IMR-90 (cell line): ENCODE data around the gene HAGHL. TPM values are rescaled to one million over a fixed set of nuclear protein-coding genes. Genes with fewer than 3 reads are reported as not detected.

Experiments
- ATAC-seq: fragments of 200-7000 bp; cut with Tn5 transposase; 2 replicates; pipeline ENCODE4 v1.9.1; 2020; ENCODE audit warnings: low read depth, mild to moderate bottlenecking, moderate library complexity
- BruUV-seq: library from RNA; stranded (reverse); fragments of 400-500 nt; replicated peaks from 2 replicates; lab custom pipeline; 2021; lab: Mats Ljungman, UMichigan
- CTCF ChIA-PET: fragments of 300-600 bp; formaldehyde crosslinking; extraction: SDS; loops from one replicate; lab custom pipeline; 2021; ENCODE audit warnings: antibody characterized with exemption; lab: Yijun Ruan, JAX
- POLR2A ChIA-PET: fragments of 300-600 bp; sonication (Branson Sonifier 250); formaldehyde crosslinking; loops from one replicate; lab custom pipeline; 2022; ENCODE audit warnings: antibody characterized with exemption; ENCODE audit not compliant: unreplicated experiment; lab: Charles Lee
- DNase-seq: peaks from one replicate; pipeline ENCODE4 v3.0.0; 2013
- H2AFZ ChIP-seq: replicated peaks from 2 replicates; pipeline ENCODE3; 2013; ENCODE audit warnings: low read length, mild to moderate bottlenecking; ENCODE audit not compliant: poor library complexity
- H2AK5ac ChIP-seq: 2 replicates; pipeline ENCODE4 v1.6.1; 2013; ENCODE audit warnings: low read depth, low read length, inconsistent platforms
- H2AK9ac ChIP-seq: replicated peaks from 2 replicates; pipeline ENCODE3; 2013; ENCODE audit warnings: mild to moderate bottlenecking, low read depth, low read length, moderate library complexity; ENCODE audit not compliant: poor library complexity
- H2BK120ac ChIP-seq: 2 replicates; pipeline ENCODE4 v1.6.1; 2013; ENCODE audit warnings: low read depth, low read length, inconsistent platforms
- H2BK15ac ChIP-seq: 3 replicates; pipeline ENCODE4 v1.6.1; 2013; ENCODE audit warnings: low read depth, low read length, inconsistent platforms
- H2BK20ac ChIP-seq: 2 replicates; pipeline ENCODE4 v1.6.1; 2013; ENCODE audit warnings: low read depth, mild to moderate bottlenecking, inconsistent platforms, low read length, moderate library complexity
- H2BK5ac ChIP-seq: 2 replicates; pipeline ENCODE4 v1.6.1; 2013; ENCODE audit warnings: mild to moderate bottlenecking, low read depth, low read length, inconsistent platforms; ENCODE audit not compliant: poor library complexity, severe bottlenecking
- H3K14ac ChIP-seq: replicated peaks from 2 replicates; pipeline ENCODE4 v1.6.1; 2013; ENCODE audit warnings: low read depth, low read length, inconsistent platforms
- H3K18ac ChIP-seq: 2 replicates; pipeline ENCODE4 v1.6.1; 2013; ENCODE audit warnings: low read depth, low read length, control low read depth
- H3K23ac ChIP-seq: 2 replicates; pipeline ENCODE4 v1.6.1; 2013; ENCODE audit warnings: low read depth, low read length, inconsistent platforms
- H3K27ac ChIP-seq: 2 replicates; pipeline ENCODE4 v1.5.1; 2013; ENCODE audit warnings: mild to moderate bottlenecking, control low read depth, low read length; ENCODE audit not compliant: insufficient read depth
- H3K27me3 ChIP-seq: 2 replicates; pipeline ENCODE4 v1.6.1; 2013; ENCODE audit warnings: low read length; ENCODE audit not compliant: control insufficient read depth, insufficient read depth
- H3K36me3 ChIP-seq: 2 replicates; pipeline ENCODE4 v1.6.1; 2013; ENCODE audit warnings: low read length, mixed read lengths; ENCODE audit not compliant: control insufficient read depth, insufficient read depth
- H3K4ac ChIP-seq: 2 replicates; pipeline ENCODE4 v1.6.1; 2013; ENCODE audit warnings: low read depth, low read length, inconsistent platforms
- H3K4me1 ChIP-seq: 2 replicates; pipeline ENCODE4 v1.6.1; 2013; ENCODE audit warnings: low read length, mixed read lengths; ENCODE audit not compliant: control insufficient read depth, insufficient read depth
- H3K4me2 ChIP-seq: 2 replicates; pipeline ENCODE4 v1.6.1; 2013; ENCODE audit warnings: low read depth, mild to moderate bottlenecking, control low read depth, low read length, moderate library complexity
- H3K4me3 ChIP-seq: 2 replicates; pipeline ENCODE4 v1.5.1; 2013; ENCODE audit warnings: low read depth, mild to moderate bottlenecking, control low read depth, low read length, moderate library complexity; ENCODE audit not compliant: insufficient read depth
- H3K56ac ChIP-seq: 2 replicates; pipeline ENCODE4 v1.6.1; 2013; ENCODE audit warnings: low read length, inconsistent platforms; ENCODE audit not compliant: insufficient read depth; ENCODE audit errors: extremely low read depth
- H3K79me1 ChIP-seq, 2 experiments: 2 replicates each; pipeline ENCODE4 v1.6.1; 2013; ENCODE audit warnings: low read length in 2 of 2, inconsistent platforms in 1 of 2, low read depth in 1 of 2
- H3K9ac ChIP-seq: 2 replicates; pipeline ENCODE4 v1.6.1; 2013; ENCODE audit warnings: low read depth, low read length, control low read depth
- H3K9me1 ChIP-seq: 2 replicates; pipeline ENCODE4 v1.6.1; 2013; ENCODE audit warnings: low read length, inconsistent platforms; ENCODE audit not compliant: insufficient read depth
- H3K9me3 ChIP-seq: 2 replicates; pipeline ENCODE4 v1.6.1; 2013; ENCODE audit warnings: low read length; ENCODE audit not compliant: control insufficient read depth, insufficient read depth
- H4K20me1 ChIP-seq: 2 replicates; pipeline ENCODE4 v1.6.1; 2013; ENCODE audit warnings: low read length, inconsistent platforms; ENCODE audit not compliant: insufficient read depth
- H4K5ac ChIP-seq: 2 replicates; pipeline ENCODE4 v1.6.1; 2013; ENCODE audit warnings: mild to moderate bottlenecking, low read depth, low read length, control low read depth
- H4K8ac ChIP-seq, 2 experiments: 2 replicates each; pipeline ENCODE4 v1.6.1; 2013; ENCODE audit warnings: low read depth in 2 of 2, low read length in 2 of 2, control low read depth in 1 of 2, inconsistent platforms in 1 of 2
- H4K91ac ChIP-seq: 2 replicates; pipeline ENCODE4 v1.6.1; 2013; ENCODE audit warnings: low read depth, low read length, inconsistent platforms; ENCODE audit not compliant: insufficient read depth
- BHLHE40 ChIP-seq: fragments of 150-350 bp; IDR thresholded peaks from 2 replicates; pipeline ENCODE4 v1.6.1; 2016; ENCODE audit warnings: mild to moderate bottlenecking, low read depth, low read length
- CHD1 ChIP-seq: IDR thresholded peaks from 2 replicates; pipeline ENCODE4 v1.6.1; 2012; ENCODE audit warnings: low read depth, low read length, improper control_type of control experiment
- FOS ChIP-seq: fragments of 150-350 bp; IDR thresholded peaks from 2 replicates; pipeline ENCODE4 v1.6.1; 2016; ENCODE audit warnings: low read depth, low read length
- MAFK ChIP-seq: IDR thresholded peaks from 2 replicates; pipeline ENCODE4 v1.6.1; 2012; ENCODE audit warnings: low read depth, low read length, improper control_type of control experiment
- MAZ ChIP-seq: IDR thresholded peaks from 2 replicates; pipeline ENCODE4 v1.6.1; 2012; ENCODE audit warnings: low read depth, mild to moderate bottlenecking, low read length, improper control_type of control experiment, moderate library complexity, borderline replicate concordance
- MXI1 ChIP-seq: IDR thresholded peaks from 2 replicates; pipeline ENCODE4 v1.6.1; 2012; ENCODE audit warnings: low read depth, mild to moderate bottlenecking, low read length, moderate library complexity, borderline replicate concordance
- NFE2L2 ChIP-seq: fragments of 150-350 bp; IDR thresholded peaks from 2 replicates; pipeline ENCODE4 v1.6.1; 2016; ENCODE audit warnings: low read depth, mild to moderate bottlenecking, low read length
- POLR2A ChIP-seq: IDR thresholded peaks from 2 replicates; pipeline ENCODE4 v1.6.1; 2012; ENCODE audit warnings: mild to moderate bottlenecking, low read depth, low read length
- RAD21 ChIP-seq: IDR thresholded peaks from 2 replicates; pipeline ENCODE4 v1.6.1; 2012; ENCODE audit warnings: low read length, improper control_type of control experiment
- RCOR1 ChIP-seq: IDR thresholded peaks from 2 replicates; pipeline ENCODE4 v1.6.1; 2012; ENCODE audit warnings: mild to moderate bottlenecking, low read length, improper control_type of control experiment; ENCODE audit not compliant: insufficient replicate concordance
- RFX5 ChIP-seq: IDR thresholded peaks from 2 replicates; pipeline ENCODE4 v1.8.0; 2012; ENCODE audit warnings: low read depth, mild to moderate bottlenecking, low read length, moderate library complexity
- SMC3 ChIP-seq: fragments of 150-350 bp; IDR thresholded peaks from 2 replicates; pipeline ENCODE4 v1.6.1; 2016; ENCODE audit warnings: low read depth, mild to moderate bottlenecking, antibody characterized with exemption, low read length, moderate library complexity
- WGBS, 2 experiments: methylation state at CpG; one replicate each; pipeline versions ENCODE4 v1.1.5 to v1.1.7; 2013; ENCODE audit warnings: missing lambda C conversion rate in 2 of 2; ENCODE audit not compliant: insufficient read length in 1 of 2; ENCODE audit errors: extremely low coverage in 2 of 2; 5-methylcytosine and 5-hydroxymethylcytosine counted together
- dilution Hi-C: fragments of 300-500 bp; cut with HindIII; formaldehyde crosslinking; loops from one replicate; pipeline ENCODE4 v1.14.3; 2018; ENCODE audit warnings: low sequenced_read_pairs; ENCODE audit not compliant: unreplicated experiment
- in situ Hi-C: fragments of 300-500 bp; cut with MboI; formaldehyde crosslinking; loops from 3 replicates; pipeline ENCODE4 v1.14.3; 2019; ENCODE audit warnings: low sequenced_read_pairs, inconsistent platforms, mixed read lengths
- intact Hi-C: fragments of 100-400 bp; cut with micrococcal nuclease; formaldehyde crosslinking; loops from 2 replicates; pipeline ENCODE4 v1.10.0; 2022
- polyA plus RNA-seq, 3 experiments: library from polyadenylated mRNA; depleted of rRNA; stranded (reverse); fragments of >200 nt; gene quantifications; 2 replicates each; pipeline ENCODE4 v1.2.3, GENCODE V29; 2012; ENCODE audit warnings: low replicate concordance in 1 of 3
- total RNA-seq: library from RNA; depleted of rRNA; stranded (reverse); fragments of >200 nt; gene quantifications from 2 replicates; pipeline ENCODE4 v1.2.3, GENCODE V29; 2012
- TF ChIP-seq, protein P1 (sequence below): conservative IDR thresholded peaks from 2 replicates; pipeline ENCODE4 v1.5.1; 2012; ENCODE audit warnings: mild to moderate bottlenecking, low read depth, low read length, improper control_type of control experiment
- TF ChIP-seq, protein P2 (sequence below): fragments of 150-350 bp; IDR thresholded peaks from 2 replicates; pipeline ENCODE4 v1.6.1; 2017; ENCODE audit warnings: mild to moderate bottlenecking, antibody characterized with exemption, low read length, low read depth

HAGHL gene
- total and polyA plus RNA-seq, 2 of the 4 experiments (the other 2 are of a cell fraction): 3.0 to 12.5 TPM

GRCh38 chr16:710500-711075, 16.3 kb upstream of the HAGHL start:
- no peak overlapping the region for H4K5ac ChIP-seq
- H3K27me3 ChIP-seq: peaks cover 21% of the 10 kb centered on the region
- no TSS peak for BruUV-seq
- no peak overlapping the region for H3K4me2 ChIP-seq
- no peak overlapping the region for H4K91ac ChIP-seq
- H3K18ac ChIP-seq: no peak overlapping the region
- H3K36me3 ChIP-seq: no peaks in the 10 kb centered on the region
- no peak for TF ChIP-seq RAD21
- no peak for TF ChIP-seq SMC3
- TF ChIP-seq POLR2A: no peak
- TF ChIP-seq FOS: no peak
- TF ChIP-seq, protein P1, sequence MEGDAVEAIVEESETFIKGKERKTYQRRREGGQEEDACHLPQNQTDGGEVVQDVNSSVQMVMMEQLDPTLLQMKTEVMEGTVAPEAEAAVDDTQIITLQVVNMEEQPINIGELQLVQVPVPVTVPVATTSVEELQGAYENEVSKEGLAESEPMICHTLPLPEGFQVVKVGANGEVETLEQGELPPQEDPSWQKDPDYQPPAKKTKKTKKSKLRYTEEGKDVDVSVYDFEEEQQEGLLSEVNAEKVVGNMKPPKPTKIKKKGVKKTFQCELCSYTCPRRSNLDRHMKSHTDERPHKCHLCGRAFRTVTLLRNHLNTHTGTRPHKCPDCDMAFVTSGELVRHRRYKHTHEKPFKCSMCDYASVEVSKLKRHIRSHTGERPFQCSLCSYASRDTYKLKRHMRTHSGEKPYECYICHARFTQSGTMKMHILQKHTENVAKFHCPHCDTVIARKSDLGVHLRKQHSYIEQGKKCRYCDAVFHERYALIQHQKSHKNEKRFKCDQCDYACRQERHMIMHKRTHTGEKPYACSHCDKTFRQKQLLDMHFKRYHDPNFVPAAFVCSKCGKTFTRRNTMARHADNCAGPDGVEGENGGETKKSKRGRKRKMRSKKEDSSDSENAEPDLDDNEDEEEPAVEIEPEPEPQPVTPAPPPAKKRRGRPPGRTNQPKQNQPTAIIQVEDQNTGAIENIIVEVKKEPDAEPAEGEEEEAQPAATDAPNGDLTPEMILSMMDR: no peak
- TF ChIP-seq MAFK: no peak
- no peak for TF ChIP-seq MXI1
- TF ChIP-seq RCOR1: no peak
- TF ChIP-seq, protein P2, sequence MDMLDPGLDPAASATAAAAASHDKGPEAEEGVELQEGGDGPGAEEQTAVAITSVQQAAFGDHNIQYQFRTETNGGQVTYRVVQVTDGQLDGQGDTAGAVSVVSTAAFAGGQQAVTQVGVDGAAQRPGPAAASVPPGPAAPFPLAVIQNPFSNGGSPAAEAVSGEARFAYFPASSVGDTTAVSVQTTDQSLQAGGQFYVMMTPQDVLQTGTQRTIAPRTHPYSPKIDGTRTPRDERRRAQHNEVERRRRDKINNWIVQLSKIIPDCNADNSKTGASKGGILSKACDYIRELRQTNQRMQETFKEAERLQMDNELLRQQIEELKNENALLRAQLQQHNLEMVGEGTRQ: no peak
- no peak for TF ChIP-seq NFE2L2
- no peak for TF ChIP-seq MAZ
- TF ChIP-seq RFX5: no peak
- no peak for TF ChIP-seq CHD1
- TF ChIP-seq BHLHE40: no peak
- no peak for DNase-seq
- no peaks in the 10 kb centered on the region for H3K9me3 ChIP-seq
- no peak overlapping the region for H3K56ac ChIP-seq
- no peak overlapping the region for H3K4me3 ChIP-seq
- CTCF ChIA-PET: no interaction called here
- no peak overlapping the region for H3K4ac ChIP-seq
- no peaks in the 10 kb centered on the region for H3K9me1 ChIP-seq
- no peaks in the 10 kb centered on the region for H3K79me1 ChIP-seq
- H2BK120ac ChIP-seq: no peak overlapping the region
- no peak overlapping the region for H2AK9ac ChIP-seq
- peaks cover 8% of the 10 kb centered on the region; the same call in 1 of the 2 replicates for H3K4me1 ChIP-seq
- no peak overlapping the region for H3K23ac ChIP-seq
- WGBS, 2 experiments: 82% methylated on average over 10 of the region's 21 CpGs; no CpG with 5 or more reads in 1 of the 2 experiments
- no peak overlapping the region for H2BK20ac ChIP-seq
- no peak overlapping the region for H2BK5ac ChIP-seq
- H4K8ac ChIP-seq: no peak overlapping the region
- peaks cover 14% of the 10 kb centered on the region for H4K20me1 ChIP-seq
- no peak overlapping the region for H3K14ac ChIP-seq
- intact Hi-C loops: loop anchor here (5.0 kb wide), 1 partner anchor 272 kb away; the partner anchor contains the start of gene SOX8
- no peak overlapping the region for H2BK15ac ChIP-seq
- H2AK5ac ChIP-seq: no peak overlapping the region
- dilution Hi-C loops: no loop called here
- in situ Hi-C loops: loop anchor here (5.0 to 25.0 kb wide), 2 partner anchors 77 to 352 kb away; partner anchors contain the start of genes CHTF18, RPUSD1 and SSTR5
- no peak for ATAC-seq
- no peak overlapping the region for H3K27ac ChIP-seq
- no peak overlapping the region for H3K9ac ChIP-seq
- H2AFZ ChIP-seq: no peak overlapping the region
- POLR2A ChIA-PET: no interaction called here
